HG02938 (cell line): ENCODE data around the gene LRIG3.
"Not testable (repeated sequence)": the region's sequence is repeated elsewhere in the genome, so short reads cannot be mapped to it uniquely, and the experiment has no call there.

Source experiments
- ATAC-seq: cut with Tn5 transposase; IDR thresholded peaks from one replicate; pipeline ENCODE4 v1.9.1; 2021; ENCODE audit warnings: mild to moderate bottlenecking, moderate library complexity; ENCODE audit not compliant: unreplicated experiment

Gene LRIG3

GRCh38 chr12:58860056-58860787 is 60.1 kb downstream of the LRIG3 start:
- no peak for ATAC-seq

- ATAC-seq: no peak
Measured at GRCh38 chr12:58858030-58858429, 62.3 kb downstream of the LRIG3 start.

- not testable (repeated sequence) for ATAC-seq
Measured at GRCh38 chr12:58857206-58857605, 63.1 kb downstream of the LRIG3 start.

GRCh38 chr12:58855630-58856029 is 64.7 kb downstream of the LRIG3 start:
- not testable (repeated sequence) for ATAC-seq

GRCh38 chr12:58850826-58851225 is 69.5 kb downstream of the LRIG3 start:
- no peak for ATAC-seq

- no peak for ATAC-seq
Measured at GRCh38 chr12:58847901-58848600, 72.3 kb downstream of the LRIG3 start.

- no peak for ATAC-seq
Measured at GRCh38 chr12:58844161-58844560, 76.1 kb downstream of the LRIG3 start.

GRCh38 chr12:58841058-58841798 is 79.1 kb downstream of the LRIG3 start:
- ATAC-seq: no peak

GRCh38 chr12:58833853-58834252 is 86.5 kb downstream of the LRIG3 start:
- ATAC-seq: no peak

- ATAC-seq: no peak
Measured at GRCh38 chr12:58832920-58833319, 87.4 kb downstream of the LRIG3 start.
